ENCODE results near the gene WIPI1.

Gene WIPI1

GRCh38 chr17:68424861-68425260 is 32.4 kb downstream of the WIPI1 start:
- no peak for TF ChIP-seq CTCF (conservative IDR thresholded peaks at IDR 0.05; ENCODE audit: low read depth)
- peak; percentile 12 for DNase-seq (ENCODE audit: low spot score)
- ChIA-PET POLR2A (ENCODE audit: low non-redundant PET) (no interaction called here), CTCF (interaction anchor here (0.6 kb wide), 2 partner anchors 26 to 249 kb away, joined by 4 to 7 read pairs; no protein-coding TSS in a partner anchor)
- no peak overlapping the region for H3K27ac ChIP-seq

- CTCF ChIA-PET: interaction anchor here (0.6 kb wide), 1 partner anchor 248 kb away, joined by 4 read pairs; no protein-coding TSS in a partner anchor
- H3K27ac ChIP-seq: no peak overlapping the region
- POLR2A ChIA-PET (ENCODE audit: low non-redundant PET): no interaction called here
- no peak for TF ChIP-seq CTCF (conservative IDR thresholded peaks at IDR 0.05; ENCODE audit: low read depth)
- no peak for DNase-seq (ENCODE audit: low spot score)
These were observed 33.1 kb downstream of the WIPI1 start for GRCh38 chr17:68424203-68424602.

- TF ChIP-seq CTCF (conservative IDR thresholded peaks at IDR 0.05; ENCODE audit: low read depth): no peak
- POLR2A ChIA-PET (ENCODE audit: low non-redundant PET): no interaction called here
These were observed 34.0 kb downstream of the WIPI1 start for GRCh38 chr17:68423251-68423650.

GRCh38 chr17:68422821-68423220 is 34.5 kb downstream of the WIPI1 start:
- no peak for DNase-seq (ENCODE audit: low spot score)
- ChIA-PET POLR2A (ENCODE audit: low non-redundant PET) (no interaction called here), CTCF (interaction anchor here (0.6 to 1.0 kb wide), 2 partner anchors 13 to 43 kb away, joined by 3 read pairs; no protein-coding TSS in a partner anchor)
- H3K27ac ChIP-seq: no peak overlapping the region
- TF ChIP-seq CTCF (conservative IDR thresholded peaks at IDR 0.05; ENCODE audit: low read depth): no peak

More at GRCh38 chr17:68423251-68423650, 34.0 kb downstream of the WIPI1 start:
- CTCF ChIA-PET: interaction anchor here (0.6 to 1.0 kb wide), 2 partner anchors 13 to 43 kb away, joined by 3 read pairs; no protein-coding TSS in a partner anchor
- no peak overlapping the region for H3K27ac ChIP-seq
- DNase-seq (ENCODE audit: low spot score): no peak

GRCh38 chr17:68421486-68421885 is 35.8 kb downstream of the WIPI1 start:
- CTCF ChIA-PET: no interaction called here
- POLR2A ChIA-PET (ENCODE audit: low non-redundant PET): no interaction called here
- H3K27ac ChIP-seq: no peak overlapping the region
- TF ChIP-seq CTCF (conservative IDR thresholded peaks at IDR 0.05; ENCODE audit: low read depth): no peak
- DNase-seq (ENCODE audit: low spot score): no peak

- ChIA-PET CTCF (interaction anchor here (0.7 kb wide), 1 partner anchor 16 kb away, joined by 3 read pairs; no protein-coding TSS in a partner anchor), POLR2A (ENCODE audit: low non-redundant PET) (no interaction called here)
- no peak overlapping the region for H3K27ac ChIP-seq
- DNase-seq (ENCODE audit: low spot score): no peak
- TF ChIP-seq CTCF (conservative IDR thresholded peaks at IDR 0.05; ENCODE audit: low read depth): no peak
These were observed 37.2 kb downstream of the WIPI1 start for GRCh38 chr17:68420065-68420464.

All from RWPE1 (cell line).